Neuron (in vitro differentiated cells): ENCODE measurements around the gene USP14.

Source experiments
- H2AFZ ChIP-seq: one replicate; pipeline ENCODE4 v1.6.1; 2013; ENCODE audit warnings: low read depth, mild to moderate bottlenecking, inconsistent platforms, low read length, moderate library complexity
- H3K27me3 ChIP-seq: one replicate; pipeline ENCODE4 v1.6.1; 2013; ENCODE audit warnings: low read length; ENCODE audit not compliant: insufficient read depth
- H3K36me3 ChIP-seq: one replicate; pipeline ENCODE4 v1.6.1; 2013; ENCODE audit warnings: low read length; ENCODE audit not compliant: insufficient read depth
- H3K4me1 ChIP-seq: one replicate; pipeline ENCODE4 v1.6.1; 2013; ENCODE audit warnings: low read length; ENCODE audit not compliant: insufficient read depth
- H3K4me3 ChIP-seq: 2 replicates; pipeline ENCODE4 v1.5.1; 2013; ENCODE audit warnings: mild to moderate bottlenecking, low read length, moderate library complexity
- H3K9me3 ChIP-seq: one replicate; pipeline ENCODE4 v1.6.1; 2013; ENCODE audit warnings: low read length

Gene USP14

GRCh38 chr18:217532-218336, 59.4 kb downstream of the USP14 start:
- peaks cover 83% of the 10 kb centered on the region for H3K36me3 ChIP-seq

GRCh38 chr18:220708-221107, 62.4 kb downstream of the USP14 start:
- H3K27me3 ChIP-seq = no peaks in the 10 kb centered on the region
- no peak overlapping the region for H3K4me3 ChIP-seq
- H3K9me3 ChIP-seq = no peaks in the 10 kb centered on the region
- H3K36me3 ChIP-seq = peaks cover 78% of the 10 kb centered on the region
- no peak overlapping the region for H2AFZ ChIP-seq
- H3K4me1 ChIP-seq = no peaks in the 10 kb centered on the region

More at GRCh38 chr18:217532-218336, 59.4 kb downstream of the USP14 start:
- H3K4me1 ChIP-seq = no peaks in the 10 kb centered on the region
- H2AFZ ChIP-seq = no peak overlapping the region
- H3K27me3 ChIP-seq = no peaks in the 10 kb centered on the region
- H3K9me3 ChIP-seq = no peaks in the 10 kb centered on the region
- no peak overlapping the region for H3K4me3 ChIP-seq

GRCh38 chr18:225745-226144, 67.4 kb downstream of the USP14 start:
- peaks cover 57% of the 10 kb centered on the region for H3K36me3 ChIP-seq
- H3K9me3 ChIP-seq = no peaks in the 10 kb centered on the region
- no peaks in the 10 kb centered on the region for H3K27me3 ChIP-seq
- H3K4me1 ChIP-seq = no peaks in the 10 kb centered on the region
- no peak overlapping the region for H3K4me3 ChIP-seq
- no peak overlapping the region for H2AFZ ChIP-seq

- Histone ChIP-seq H3K27me3 (no peaks in the 10 kb centered on the region), H3K4me3 (no peak overlapping the region), H3K9me3 (no peaks in the 10 kb centered on the region), H3K4me1 (no peaks in the 10 kb centered on the region), H2AFZ (no peak overlapping the region), H3K36me3 (peaks cover 51% of the 10 kb centered on the region)
Observed at GRCh38 chr18:227374-227773, 69.0 kb downstream of the USP14 start.

- Histone ChIP-seq H3K36me3 (peaks cover 51% of the 10 kb centered on the region), H3K27me3 (no peaks in the 10 kb centered on the region), H3K4me1 (no peaks in the 10 kb centered on the region), H2AFZ (no peak overlapping the region), H3K9me3 (no peaks in the 10 kb centered on the region), H3K4me3 (no peak overlapping the region)
Observed at GRCh38 chr18:227902-228301, 69.5 kb downstream of the USP14 start.

GRCh38 chr18:228586-228985, 70.2 kb downstream of the USP14 start:
- H3K9me3 ChIP-seq = no peaks in the 10 kb centered on the region
- no peaks in the 10 kb centered on the region for H3K4me1 ChIP-seq
- no peak overlapping the region for H3K4me3 ChIP-seq
- no peak overlapping the region for H2AFZ ChIP-seq
- H3K36me3 ChIP-seq = peaks cover 45% of the 10 kb centered on the region
- H3K27me3 ChIP-seq = no peaks in the 10 kb centered on the region

GRCh38 chr18:231563-231962, 73.2 kb downstream of the USP14 start:
- H3K9me3 ChIP-seq = no peaks in the 10 kb centered on the region
- no peak overlapping the region for H3K4me3 ChIP-seq
- no peaks in the 10 kb centered on the region for H3K27me3 ChIP-seq
- no peaks in the 10 kb centered on the region for H3K4me1 ChIP-seq
- H3K36me3 ChIP-seq = peaks cover 21% of the 10 kb centered on the region
- H2AFZ ChIP-seq = no peak overlapping the region

GRCh38 chr18:240175-240574, 81.8 kb downstream of the USP14 start:
- no peaks in the 10 kb centered on the region for H3K27me3 ChIP-seq
- peaks cover 54% of the 10 kb centered on the region for H3K36me3 ChIP-seq
- no peak overlapping the region for H3K4me3 ChIP-seq
- no peaks in the 10 kb centered on the region for H3K9me3 ChIP-seq
- H3K4me1 ChIP-seq = no peaks in the 10 kb centered on the region
- no peak overlapping the region for H2AFZ ChIP-seq

- Histone ChIP-seq H3K36me3 (peaks cover 83% of the 10 kb centered on the region), H3K27me3 (no peaks in the 10 kb centered on the region), H2AFZ (no peak overlapping the region), H3K4me1 (no peaks in the 10 kb centered on the region), H3K9me3 (peaks cover 2% of the 10 kb centered on the region), H3K4me3 (no peak overlapping the region)
Observed at GRCh38 chr18:245282-245847, 87.0 kb downstream of the USP14 start.

- Histone ChIP-seq H3K4me1 (no peaks in the 10 kb centered on the region), H3K4me3 (no peak overlapping the region), H3K36me3 (peaks cover 85% of the 10 kb centered on the region)
Observed at GRCh38 chr18:248053-248452, 89.7 kb downstream of the USP14 start.

GRCh38 chr18:250685-251084, 92.3 kb downstream of the USP14 start:
- H3K27me3 ChIP-seq = no peaks in the 10 kb centered on the region
- H3K9me3 ChIP-seq = no peaks in the 10 kb centered on the region
- no peak overlapping the region for H3K4me3 ChIP-seq
- H3K36me3 ChIP-seq = peaks cover 86% of the 10 kb centered on the region
- no peaks in the 10 kb centered on the region for H3K4me1 ChIP-seq
- H2AFZ ChIP-seq = no peak overlapping the region

More at GRCh38 chr18:248053-248452, 89.7 kb downstream of the USP14 start:
- H3K27me3 ChIP-seq = no peaks in the 10 kb centered on the region
- H2AFZ ChIP-seq = no peak overlapping the region
- H3K9me3 ChIP-seq = peaks cover 2% of the 10 kb centered on the region

- H3K36me3 ChIP-seq = peaks cover 87% of the 10 kb centered on the region
- H3K4me3 ChIP-seq = no peak overlapping the region
- no peak overlapping the region for H2AFZ ChIP-seq
Observed at GRCh38 chr18:251572-251971, 93.2 kb downstream of the USP14 start.

GRCh38 chr18:253121-253520, 94.8 kb downstream of the USP14 start:
- H3K36me3 ChIP-seq = peaks cover 88% of the 10 kb centered on the region
- no peak overlapping the region for H3K4me3 ChIP-seq
- H3K27me3 ChIP-seq = no peaks in the 10 kb centered on the region
- H2AFZ ChIP-seq = no peak overlapping the region
- no peaks in the 10 kb centered on the region for H3K4me1 ChIP-seq
- no peaks in the 10 kb centered on the region for H3K9me3 ChIP-seq

More at GRCh38 chr18:251572-251971, 93.2 kb downstream of the USP14 start:
- Histone ChIP-seq H3K9me3 (no peaks in the 10 kb centered on the region), H3K27me3 (no peaks in the 10 kb centered on the region), H3K4me1 (no peaks in the 10 kb centered on the region)
